ENCODE measurements around the gene STRAP.

DNA sequence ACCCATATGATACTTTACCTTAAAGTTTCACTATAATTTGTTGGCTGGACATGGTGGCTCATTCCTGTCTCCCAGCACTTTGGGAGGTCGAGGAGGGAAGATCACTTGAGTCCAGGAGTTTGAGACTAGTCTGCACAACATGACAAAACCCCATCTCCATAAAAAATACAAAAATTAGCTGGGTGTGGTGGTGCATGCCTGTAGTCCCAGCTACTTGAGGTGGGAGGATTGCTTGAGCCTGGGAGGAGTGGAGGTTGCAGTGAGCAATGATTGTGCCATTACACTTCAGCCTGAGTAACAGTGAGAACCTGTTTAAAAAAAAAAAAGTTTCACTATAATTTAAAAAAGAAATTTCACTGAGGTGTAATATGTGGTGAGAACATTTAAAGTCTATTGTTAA is 50.1 kb downstream of the STRAP start:
- TF ChIP-seq CTCF (IDR thresholded peaks at IDR 0.05) (no peak), EZH2 (IDR thresholded peaks at IDR 0.05; ENCODE audit: borderline replicate concordance, insufficient read depth, low read depth, low read length, poor library complexity, severe bottlenecking) (no peak)

Data from B cell (primary cell).